GM23338 (cell line): Measurements from ENCODE around the gene PPP1R12A.

Experiments
- CREB1 ChIP-seq: fragments of 250-450 bp; sonication (Bioruptor Pico); IDR thresholded peaks from 2 replicates; pipeline ENCODE4 v1.5.0; 2020; ENCODE audit warnings: low read depth, mild to moderate bottlenecking, moderate library complexity
- CTCF ChIP-seq, 2 experiments: fragments of 200-600 bp in 1 of 2; sonication (generic) in 1 of 2; conservative IDR thresholded peaks; 2 replicates each; pipeline versions ENCODE4 v1.5.1 to v1.6.1; 2016 to 2017; ENCODE audit warnings: antibody characterized with exemption in 2 of 2, low read depth in 2 of 2, mild to moderate bottlenecking in 2 of 2, moderate library complexity in 1 of 2
- ETS1 ChIP-seq: IDR thresholded peaks from 2 replicates; pipeline ENCODE4 v1.6.1; 2016; ENCODE audit warnings: antibody characterized with exemption
- EZH2 ChIP-seq: fragments of 200-600 bp; sonication (generic); IDR thresholded peaks from one replicate; pipeline ENCODE4 v1.8.0; 2017; ENCODE audit warnings: antibody characterized with exemption, mild to moderate bottlenecking, low read depth; ENCODE audit not compliant: unreplicated experiment
- EZH2phosphoT487 ChIP-seq: fragments of 200-600 bp; sonication (generic); IDR thresholded peaks from one replicate; pipeline ENCODE4 v1.8.1; 2018; ENCODE audit warnings: antibody characterized with exemption; ENCODE audit not compliant: unreplicated experiment
- POLR2AphosphoS5 ChIP-seq: IDR thresholded peaks from 2 replicates; pipeline ENCODE4 v1.6.1; 2016; ENCODE audit warnings: antibody characterized with exemption, low read depth
- REST ChIP-seq: IDR thresholded peaks from one replicate; pipeline ENCODE4 v1.6.1; 2018; ENCODE audit warnings: antibody characterized with exemption; ENCODE audit not compliant: unreplicated experiment
- ZNF114 ChIP-seq: fragments of 250-450 bp; sonication (Bioruptor Pico); IDR thresholded peaks from 2 replicates; pipeline ENCODE4 v1.5.0; 2020; ENCODE audit warnings: mild to moderate bottlenecking, moderate library complexity

GRCh38 chr12:79883216-79883615 is 51.7 kb downstream of the PPP1R12A start:
- no peak for TF ChIP-seq EZH2
- no peak for TF ChIP-seq CTCF (conservative IDR thresholded peaks at IDR 0.05; ENCODE audit: low read depth in 2 of 2)
- no peak for TF ChIP-seq POLR2AphosphoS5
- no peak for TF ChIP-seq REST
- TF ChIP-seq CREB1 (CRISPR knock-in tag) = no peak
- no peak for TF ChIP-seq EZH2phosphoT487
- no peak for TF ChIP-seq ETS1
- no peak for TF ChIP-seq ZNF114
